Measurements from ENCODE around the gene MAN1C1.
"Not testable (repeated sequence)": the region's sequence is repeated elsewhere in the genome, so short reads cannot be mapped to it uniquely, and the experiment has no call there.

MAN1C1 gene

GRCh38 chr1:25684216-25684965 lies 67.8 kb downstream of the MAN1C1 start:
- in situ Hi-C loops (cut with HindIII; ENCODE audit: low pct_ligation_motif_present, low pct_unique_long_range_greater_than_20kb, low sequenced_read_pairs), result no loop called here
- no peak for DNase-seq

GRCh38 chr1:25685211-25685750 lies 68.7 kb downstream of the MAN1C1 start:
- in situ Hi-C loops (cut with HindIII; ENCODE audit: low pct_ligation_motif_present, low pct_unique_long_range_greater_than_20kb, low sequenced_read_pairs), result no loop called here

GRCh38 chr1:25685938-25686665 lies 69.5 kb downstream of the MAN1C1 start:
- no peak for DNase-seq
- in situ Hi-C loops (cut with HindIII; ENCODE audit: low pct_ligation_motif_present, low pct_unique_long_range_greater_than_20kb, low sequenced_read_pairs), result no loop called here

More at GRCh38 chr1:25685211-25685750, 68.7 kb downstream of the MAN1C1 start:
- DNase-seq, result no peak

GRCh38 chr1:25687221-25688017 lies 70.8 kb downstream of the MAN1C1 start:
- no peak for DNase-seq
- in situ Hi-C loops (cut with HindIII; ENCODE audit: low pct_ligation_motif_present, low pct_unique_long_range_greater_than_20kb, low sequenced_read_pairs), result no loop called here

GRCh38 chr1:25688390-25689119 lies 72.0 kb downstream of the MAN1C1 start:
- no peak for DNase-seq
- in situ Hi-C loops (cut with HindIII; ENCODE audit: low pct_ligation_motif_present, low pct_unique_long_range_greater_than_20kb, low sequenced_read_pairs), result no loop called here

- in situ Hi-C loops (cut with HindIII; ENCODE audit: low pct_ligation_motif_present, low pct_unique_long_range_greater_than_20kb, low sequenced_read_pairs), result no loop called here
- DNase-seq, result no peak
These were observed 73.2 kb downstream of the MAN1C1 start for GRCh38 chr1:25689686-25690381.

- no peak for DNase-seq
- in situ Hi-C loops (cut with HindIII; ENCODE audit: low pct_ligation_motif_present, low pct_unique_long_range_greater_than_20kb, low sequenced_read_pairs), result no loop called here
These were observed 73.9 kb downstream of the MAN1C1 start for GRCh38 chr1:25690396-25690956.

- in situ Hi-C loops (cut with HindIII; ENCODE audit: low pct_ligation_motif_present, low pct_unique_long_range_greater_than_20kb, low sequenced_read_pairs), result no loop called here
- DNase-seq, result no peak
These were observed 74.6 kb downstream of the MAN1C1 start for GRCh38 chr1:25691211-25691610.

GRCh38 chr1:25692560-25692959 lies 76.0 kb downstream of the MAN1C1 start:
- DNase-seq, result no peak
- in situ Hi-C loops (cut with HindIII; ENCODE audit: low pct_ligation_motif_present, low pct_unique_long_range_greater_than_20kb, low sequenced_read_pairs), result no loop called here

GRCh38 chr1:25694167-25695007 lies 77.8 kb downstream of the MAN1C1 start:
- in situ Hi-C loops (cut with HindIII; ENCODE audit: low pct_ligation_motif_present, low pct_unique_long_range_greater_than_20kb, low sequenced_read_pairs), result no loop called here
- DNase-seq, result no peak

GRCh38 chr1:25695090-25695770 lies 78.6 kb downstream of the MAN1C1 start:
- in situ Hi-C loops (cut with HindIII; ENCODE audit: low pct_ligation_motif_present, low pct_unique_long_range_greater_than_20kb, low sequenced_read_pairs), result no loop called here
- peak; percentile 65 for DNase-seq

GRCh38 chr1:25695771-25696311 lies 79.2 kb downstream of the MAN1C1 start:
- in situ Hi-C loops (cut with HindIII; ENCODE audit: low pct_ligation_motif_present, low pct_unique_long_range_greater_than_20kb, low sequenced_read_pairs), result no loop called here
- peak; percentile 52 for DNase-seq

GRCh38 chr1:25696643-25697042 lies 80.1 kb downstream of the MAN1C1 start:
- in situ Hi-C loops (cut with HindIII; ENCODE audit: low pct_ligation_motif_present, low pct_unique_long_range_greater_than_20kb, low sequenced_read_pairs); DNase-seq: not testable (repeated sequence)

- in situ Hi-C loops (cut with HindIII; ENCODE audit: low pct_ligation_motif_present, low pct_unique_long_range_greater_than_20kb, low sequenced_read_pairs), result no loop called here
- DNase-seq, result no peak
These were observed 81.0 kb downstream of the MAN1C1 start for GRCh38 chr1:25697435-25698217.

GRCh38 chr1:25698252-25698651 lies 81.7 kb downstream of the MAN1C1 start:
- DNase-seq, result no peak
- in situ Hi-C loops (cut with HindIII; ENCODE audit: low pct_ligation_motif_present, low pct_unique_long_range_greater_than_20kb, low sequenced_read_pairs), result no loop called here
